Smooth muscle cell (in vitro differentiated cells): Measurements from ENCODE around the gene BTBD6. TPM values are rescaled to one million over a fixed set of nuclear protein-coding genes. Genes with fewer than 3 reads are reported as not detected.

Source experiments
- DNase-seq: peaks from one replicate; lab custom pipeline; 2025; ENCODE audit not compliant: unreplicated experiment; lab: John Stamatoyannopoulos, UW
- H2AFZ ChIP-seq: fragments of 200-600 bp; sonication (generic); 2 replicates; pipeline ENCODE4 v1.6.0; 2016; ENCODE audit warnings: antibody characterized with exemption, low read depth, mild to moderate bottlenecking
- H3F3A ChIP-seq: fragments of 200-600 bp; sonication (generic); 2 replicates; pipeline ENCODE4 v1.6.0; 2017; ENCODE audit warnings: antibody characterized with exemption, low read depth
- H3K27ac ChIP-seq: fragments of 200-600 bp; sonication (generic); 2 replicates; pipeline ENCODE4 v1.5.1; 2016; ENCODE audit warnings: low read depth, mild to moderate bottlenecking
- H3K27me3 ChIP-seq: fragments of 200-600 bp; sonication (generic); 2 replicates; pipeline ENCODE4 v1.6.1; 2016; ENCODE audit warnings: low read depth, mild to moderate bottlenecking
- H3K36me3 ChIP-seq: fragments of 200-600 bp; sonication (generic); 2 replicates; pipeline ENCODE4 v1.5.1; 2016; ENCODE audit warnings: low read depth
- H3K4me1 ChIP-seq: fragments of 200-600 bp; sonication (generic); 2 replicates; pipeline ENCODE4 v1.5.1; 2016; ENCODE audit warnings: low read depth
- H3K4me2 ChIP-seq: fragments of 200-600 bp; sonication (generic); 2 replicates; pipeline ENCODE4 v1.6.0; 2016; ENCODE audit warnings: mild to moderate bottlenecking
- H3K4me3 ChIP-seq: fragments of 200-600 bp; sonication (generic); 2 replicates; pipeline ENCODE4 v1.5.1; 2016; ENCODE audit warnings: mild to moderate bottlenecking
- H3K79me2 ChIP-seq: fragments of 200-600 bp; sonication (generic); 2 replicates; pipeline ENCODE4 v1.6.0; 2016; ENCODE audit warnings: low read depth, mild to moderate bottlenecking
- H3K9ac ChIP-seq: fragments of 200-600 bp; sonication (generic); 2 replicates; pipeline ENCODE4 v1.6.0; 2016; ENCODE audit warnings: low read depth
- H3K9me3 ChIP-seq: fragments of 200-600 bp; sonication (generic); replicated peaks from 2 replicates; pipeline ENCODE4 v1.5.1; 2016; ENCODE audit warnings: low read depth
- H4K20me1 ChIP-seq: fragments of 200-600 bp; sonication (generic); 2 replicates; pipeline ENCODE4 v1.6.0; 2016; ENCODE audit warnings: low read depth
- CTCF ChIP-seq: fragments of 200-600 bp; sonication (generic); IDR thresholded peaks from 2 replicates; pipeline ENCODE4 v1.5.1; 2017; ENCODE audit warnings: borderline replicate concordance, mild to moderate bottlenecking, antibody characterized with exemption; ENCODE audit not compliant: insufficient read depth, poor library complexity, severe bottlenecking
- WGBS: methylation state at CpG from one replicate; pipeline ENCODE4 v1.1.7; 2016; ENCODE audit warnings: low lambda C conversion rate; 5-methylcytosine and 5-hydroxymethylcytosine counted together
- polyA plus RNA-seq: library from polyadenylated mRNA; unstranded; fragments of >200 nt; fragmentation: Nextera tagmentation; extraction: Ambion mirVana; gene quantifications from 2 replicates; pipeline ENCODE4 v1.2.1, GENCODE V29; 2016
- total RNA-seq: library from RNA; depleted of rRNA; stranded (reverse); fragments of >200 nt; gene quantifications from 2 replicates; pipeline ENCODE4 v1.2.3, GENCODE V29; 2014

Gene BTBD6
- total and polyA plus RNA-seq, 2 experiments from 2014 or later, result 27.0 to 40.3 TPM

GRCh38 chr14:105221598-105222178, 26.6 kb upstream of the BTBD6 start:
- H3F3A ChIP-seq, result no peaks in the 10 kb centered on the region
- no peaks in the 10 kb centered on the region for H3K4me1 ChIP-seq
- H4K20me1 ChIP-seq, result no peaks in the 10 kb centered on the region
- H3K9me3 ChIP-seq, result no peaks in the 10 kb centered on the region
- H3K9ac ChIP-seq, result no peak overlapping the region
- no peak overlapping the region for H3K27ac ChIP-seq
- no peak overlapping the region for H3K4me3 ChIP-seq
- TF ChIP-seq CTCF, result no peak
- H3K79me2 ChIP-seq, result no peaks in the 10 kb centered on the region
- WGBS, result 95% methylated on average over 27 of the region's 27 CpGs
- H2AFZ ChIP-seq, result no peak overlapping the region
- H3K27me3 ChIP-seq, result no peaks in the 10 kb centered on the region
- DNase-seq, result no peak
- H3K36me3 ChIP-seq, result no peaks in the 10 kb centered on the region
- H3K4me2 ChIP-seq, result no peak overlapping the region

GRCh38 chr14:105223260-105223659, 25.1 kb upstream of the BTBD6 start:
- no peak overlapping the region for H3K9ac ChIP-seq
- no peak for DNase-seq
- H4K20me1 ChIP-seq, result no peaks in the 10 kb centered on the region
- H3F3A ChIP-seq, result no peaks in the 10 kb centered on the region
- H3K27me3 ChIP-seq, result no peaks in the 10 kb centered on the region
- H3K9me3 ChIP-seq, result no peaks in the 10 kb centered on the region
- H3K4me3 ChIP-seq, result no peak overlapping the region
- H3K27ac ChIP-seq, result peak overlapping the region; percentile 65
- H3K4me1 ChIP-seq, result no peaks in the 10 kb centered on the region
- 82% methylated on average over 16 of the region's 16 CpGs for WGBS
- H3K4me2 ChIP-seq, result no peak overlapping the region
- no peaks in the 10 kb centered on the region for H3K79me2 ChIP-seq
- no peaks in the 10 kb centered on the region for H3K36me3 ChIP-seq
- TF ChIP-seq CTCF, result no peak
- H2AFZ ChIP-seq, result no peak overlapping the region

GRCh38 chr14:105223770-105224544, 24.4 kb upstream of the BTBD6 start:
- no peak overlapping the region for H3K4me2 ChIP-seq
- H3K79me2 ChIP-seq, result no peaks in the 10 kb centered on the region
- H3F3A ChIP-seq, result no peaks in the 10 kb centered on the region
- H3K4me1 ChIP-seq, result no peaks in the 10 kb centered on the region
- no peaks in the 10 kb centered on the region for H4K20me1 ChIP-seq
- H3K27me3 ChIP-seq, result no peaks in the 10 kb centered on the region
- no peak overlapping the region for H2AFZ ChIP-seq
- no peak for DNase-seq
- H3K4me3 ChIP-seq, result no peak overlapping the region
- no peak overlapping the region for H3K9ac ChIP-seq
- H3K27ac ChIP-seq, result peak overlapping the region; percentile 65
- TF ChIP-seq CTCF, result no peak
- H3K9me3 ChIP-seq, result no peaks in the 10 kb centered on the region
- 96% methylated on average over 15 of the region's 15 CpGs for WGBS
- no peaks in the 10 kb centered on the region for H3K36me3 ChIP-seq
